Measurements from ENCODE around the gene RYR2. TPM values are rescaled to one million over a fixed set of nuclear protein-coding genes. Genes with fewer than 3 reads are reported as not detected.
"Not testable (repeated sequence)": the region's sequence is repeated elsewhere in the genome, so short reads cannot be mapped to it uniquely, and the experiment has no call there.

Gene RYR2
- total and polyA plus RNA-seq, 8 donors, result 0.25 to 33.5 (median 2.5) TPM

DNA sequence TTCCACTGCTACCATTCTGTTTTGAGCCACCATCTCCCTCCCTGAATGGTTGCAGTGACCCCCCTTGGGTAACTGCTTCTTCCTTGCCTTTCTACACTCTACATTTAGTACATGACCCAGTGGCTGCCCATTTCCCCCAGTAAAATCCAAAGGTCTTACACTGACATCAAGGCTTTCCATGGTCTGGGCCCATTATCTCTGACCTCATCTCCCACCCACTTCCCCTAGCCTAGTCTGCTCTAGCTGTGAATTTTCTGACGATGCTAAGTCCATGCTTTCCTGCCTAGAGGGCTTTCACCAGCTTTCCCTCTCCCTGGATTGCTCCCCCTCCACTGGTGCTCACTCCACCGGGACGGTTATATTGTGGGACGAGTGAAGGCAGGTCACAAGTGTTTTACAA is 219.2 kb downstream of the RYR2 start:
- Histone ChIP-seq H3K27me3 (peaks cover 0 to 3% (median 0%) of the 10 kb centered on the region in 3 donors), H3K36me3 (no peaks in the 10 kb centered on the region), H3K4me1 (peaks cover 0 to 7% (median 2%) of the 10 kb centered on the region in 4 donors), H3K27ac (no peak overlapping the region), H3K9me3 (no peaks in the 10 kb centered on the region), H3K4me3 (no peak overlapping the region)
- TF ChIP-seq EP300 (IDR thresholded peaks at IDR 0.05), result no peak
- TF ChIP-seq, protein P1, sequence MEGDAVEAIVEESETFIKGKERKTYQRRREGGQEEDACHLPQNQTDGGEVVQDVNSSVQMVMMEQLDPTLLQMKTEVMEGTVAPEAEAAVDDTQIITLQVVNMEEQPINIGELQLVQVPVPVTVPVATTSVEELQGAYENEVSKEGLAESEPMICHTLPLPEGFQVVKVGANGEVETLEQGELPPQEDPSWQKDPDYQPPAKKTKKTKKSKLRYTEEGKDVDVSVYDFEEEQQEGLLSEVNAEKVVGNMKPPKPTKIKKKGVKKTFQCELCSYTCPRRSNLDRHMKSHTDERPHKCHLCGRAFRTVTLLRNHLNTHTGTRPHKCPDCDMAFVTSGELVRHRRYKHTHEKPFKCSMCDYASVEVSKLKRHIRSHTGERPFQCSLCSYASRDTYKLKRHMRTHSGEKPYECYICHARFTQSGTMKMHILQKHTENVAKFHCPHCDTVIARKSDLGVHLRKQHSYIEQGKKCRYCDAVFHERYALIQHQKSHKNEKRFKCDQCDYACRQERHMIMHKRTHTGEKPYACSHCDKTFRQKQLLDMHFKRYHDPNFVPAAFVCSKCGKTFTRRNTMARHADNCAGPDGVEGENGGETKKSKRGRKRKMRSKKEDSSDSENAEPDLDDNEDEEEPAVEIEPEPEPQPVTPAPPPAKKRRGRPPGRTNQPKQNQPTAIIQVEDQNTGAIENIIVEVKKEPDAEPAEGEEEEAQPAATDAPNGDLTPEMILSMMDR (IDR thresholded peaks at IDR 0.05), result no peak
- TF ChIP-seq POLR2AphosphoS5 (IDR thresholded peaks at IDR 0.05), result no peak
- no peak for TF ChIP-seq POLR2A (IDR thresholded peaks at IDR 0.05)
- no peak for DNase-seq
- intact Hi-C loops (cut with DNase I; ENCODE audit: low total_unique reads), result no loop called here
- 55 to 86% (median 66%) methylated on average over 4 of the region's 4 CpGs for WGBS, 5 donors

DNA sequence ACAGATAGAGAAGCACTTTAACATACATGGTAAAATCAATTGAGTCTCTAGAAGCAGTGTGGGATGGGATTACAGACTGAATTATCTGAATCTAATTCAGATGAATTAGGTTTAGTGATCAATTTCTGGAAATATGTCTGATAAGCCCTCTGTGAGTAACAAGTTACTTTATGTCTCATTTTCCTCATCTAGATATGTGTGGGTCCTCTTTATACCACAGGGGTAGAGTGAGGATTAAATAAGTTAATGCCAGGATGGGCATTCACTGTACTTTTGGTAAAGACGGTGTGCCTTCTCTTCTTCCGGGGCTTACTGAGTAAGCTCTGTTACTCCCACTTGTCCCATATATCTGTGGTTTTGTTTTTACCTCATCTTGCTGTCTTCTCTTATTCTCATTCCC is 225.8 kb downstream of the RYR2 start:
- no peak for DNase-seq
- H3K27ac ChIP-seq, result no peak overlapping the region
- H3K27me3 ChIP-seq, result no peaks in the 10 kb centered on the region
- H3K36me3 ChIP-seq, result no peaks in the 10 kb centered on the region
- no peaks in the 10 kb centered on the region for H3K4me1 ChIP-seq
- 80 to 90% (median 88%) methylated on average over 2 of the region's 2 CpGs for WGBS, 5 donors
- H3K4me3 ChIP-seq, result no peak overlapping the region
- TF ChIP-seq, protein P1 (IDR thresholded peaks at IDR 0.05), result no peak
- no peak for TF ChIP-seq POLR2A (IDR thresholded peaks at IDR 0.05)
- intact Hi-C loops (cut with DNase I; ENCODE audit: low total_unique reads), result no loop called here
- H3K9me3 ChIP-seq, result no peaks in the 10 kb centered on the region

DNA sequence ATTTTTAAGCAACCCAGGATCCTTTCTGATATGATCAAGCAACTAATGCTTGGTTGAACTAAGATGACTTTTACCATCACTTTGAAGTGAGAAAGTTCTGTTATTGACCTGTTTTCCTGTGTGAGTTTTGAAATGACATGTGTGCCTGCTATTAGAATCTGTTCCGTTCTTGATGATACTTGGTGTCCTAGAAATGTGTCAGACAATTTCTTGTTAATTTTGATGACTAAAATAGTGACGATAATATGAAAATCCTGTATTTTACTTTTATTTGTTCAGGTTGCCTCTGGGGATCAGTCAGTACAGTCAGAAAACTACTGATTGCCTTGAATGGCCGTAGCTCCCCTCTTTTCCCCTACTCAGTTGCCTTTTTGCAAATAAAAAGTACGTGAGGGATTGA is 228.0 kb downstream of the RYR2 start:
- Histone ChIP-seq H3K9me3 (no peaks in the 10 kb centered on the region), H3K36me3 (no peaks in the 10 kb centered on the region), H3K4me3 (no peak overlapping the region), H3K27me3 (no peaks in the 10 kb centered on the region), H3K27ac (no peak overlapping the region), H3K4me1 (no peaks in the 10 kb centered on the region)
- WGBS, 5 donors, result 51 to 80% (median 70%) methylated on average over 4 of the region's 4 CpGs
- no peak for DNase-seq
- intact Hi-C loops (cut with DNase I; ENCODE audit: low total_unique reads), result no loop called here
- no peak for TF ChIP-seq POLR2AphosphoS5 (IDR thresholded peaks at IDR 0.05)
- TF ChIP-seq POLR2A (IDR thresholded peaks at IDR 0.05), result no peak
- TF ChIP-seq, protein P1 (IDR thresholded peaks at IDR 0.05), result no peak
- no peak for TF ChIP-seq EP300 (IDR thresholded peaks at IDR 0.05)

DNA sequence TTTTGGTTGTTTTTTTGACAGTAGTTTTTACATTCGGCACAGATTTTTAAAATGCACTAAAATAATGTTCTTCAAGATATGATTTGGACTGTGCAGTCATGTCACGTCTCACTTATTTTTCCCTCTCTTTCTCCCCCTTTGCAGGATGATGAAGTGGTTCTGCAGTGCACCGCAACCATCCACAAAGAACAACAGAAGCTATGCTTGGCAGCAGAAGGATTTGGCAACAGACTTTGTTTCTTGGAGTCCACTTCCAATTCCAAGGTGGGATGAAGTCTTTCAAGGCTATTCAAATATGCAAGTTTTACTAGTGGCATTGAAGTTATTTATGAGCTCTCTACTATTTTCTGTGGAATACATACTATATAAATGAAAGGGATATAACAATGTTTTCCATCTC is 228.4 kb downstream of the RYR2 start:
- no peak overlapping the region for H3K27ac ChIP-seq
- no peak for TF ChIP-seq POLR2AphosphoS5 (IDR thresholded peaks at IDR 0.05)
- no peak for TF ChIP-seq EP300 (IDR thresholded peaks at IDR 0.05)
- TF ChIP-seq, protein P1 (IDR thresholded peaks at IDR 0.05), result no peak
- no peak for TF ChIP-seq POLR2A (IDR thresholded peaks at IDR 0.05)
- no peak overlapping the region for H3K4me3 ChIP-seq
- no peaks in the 10 kb centered on the region for H3K4me1 ChIP-seq
- DNase-seq, result no peak
- 61 to 82% (median 71%) methylated on average over 3 of the region's 3 CpGs for WGBS, 5 donors
- no peaks in the 10 kb centered on the region for H3K36me3 ChIP-seq
- H3K27me3 ChIP-seq, result no peaks in the 10 kb centered on the region
- intact Hi-C loops (cut with DNase I; ENCODE audit: low total_unique reads), result no loop called here
- no peaks in the 10 kb centered on the region for H3K9me3 ChIP-seq

DNA sequence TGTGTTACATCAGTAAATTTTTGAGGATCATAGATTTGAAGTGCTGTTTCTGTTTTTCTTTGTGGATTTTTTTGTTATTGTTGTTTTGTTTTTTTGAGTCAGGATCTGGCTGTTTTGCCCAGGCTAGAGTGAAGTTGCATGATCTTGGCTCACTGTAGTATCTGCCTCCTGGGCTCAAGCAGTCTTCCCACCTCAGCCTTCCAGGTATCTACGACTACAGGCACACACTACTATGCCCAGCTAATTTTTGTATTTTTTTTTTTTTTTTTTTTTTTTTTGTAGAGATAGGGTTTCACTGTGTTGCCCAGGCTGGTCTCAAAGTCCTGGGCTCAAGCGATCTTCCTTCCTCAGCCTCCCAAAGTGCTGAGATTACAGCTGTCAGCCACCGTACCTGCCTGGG is 236.0 kb downstream of the RYR2 start:
- H3K27ac ChIP-seq; H3K36me3 ChIP-seq; H3K4me3 ChIP-seq; H3K27me3 ChIP-seq; DNase-seq; intact Hi-C loops (cut with DNase I; ENCODE audit: low total_unique reads); H3K4me1 ChIP-seq; H3K9me3 ChIP-seq: not testable (repeated sequence)
- 50 to 81% (median 74%) methylated on average over 3 of the region's 3 CpGs for WGBS, 5 donors
